GM18499 (cell line): ENCODE results near the gene ANKRD36.
"Not testable (repeated sequence)": the region's sequence is repeated elsewhere in the genome, so short reads cannot be mapped to it uniquely, and the experiment has no call there.

Experiments
- ATAC-seq: cut with Tn5 transposase; IDR thresholded peaks from one replicate; pipeline ENCODE4 v1.9.1; 2021; ENCODE audit warnings: moderate number of reproducible peaks; ENCODE audit not compliant: insufficient read depth, unreplicated experiment

Gene ANKRD36

DNA sequence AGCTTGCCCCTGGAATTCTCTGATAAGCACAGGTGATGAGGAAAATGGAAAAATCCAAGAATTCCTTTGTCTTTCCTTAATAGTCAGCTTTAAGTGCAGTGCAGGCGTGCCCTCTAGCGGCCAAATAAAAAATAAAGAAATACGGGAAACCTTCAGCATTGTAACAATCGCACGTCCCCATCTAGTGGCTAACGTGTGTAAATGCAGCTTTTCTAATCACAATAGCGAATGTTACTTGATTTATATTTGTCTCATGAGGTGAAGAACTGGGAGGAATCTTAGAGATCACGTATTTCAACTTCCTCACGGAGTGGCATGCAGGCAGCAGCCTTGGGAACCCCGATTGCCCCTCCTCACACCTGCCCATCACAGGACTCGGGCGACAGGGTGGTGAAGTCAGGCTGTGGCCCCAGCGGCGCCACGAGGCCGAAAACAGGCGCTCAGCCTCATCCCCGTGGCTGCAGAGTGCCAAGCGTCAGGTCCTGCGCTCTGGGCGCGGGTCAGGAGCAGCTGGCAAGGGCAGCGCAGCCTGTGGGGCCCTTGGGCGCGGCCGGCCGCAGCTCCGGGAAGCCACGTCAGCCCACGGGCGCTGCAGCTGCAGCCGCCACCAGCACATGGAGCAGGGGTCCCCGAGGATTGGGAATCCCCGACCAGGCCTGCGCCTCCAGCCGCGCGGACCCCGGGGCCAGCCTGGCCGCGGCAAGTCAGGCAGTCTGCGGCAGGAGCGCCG lies 468 bp upstream of the ANKRD36 start:
- not testable (repeated sequence) for ATAC-seq

DNA sequence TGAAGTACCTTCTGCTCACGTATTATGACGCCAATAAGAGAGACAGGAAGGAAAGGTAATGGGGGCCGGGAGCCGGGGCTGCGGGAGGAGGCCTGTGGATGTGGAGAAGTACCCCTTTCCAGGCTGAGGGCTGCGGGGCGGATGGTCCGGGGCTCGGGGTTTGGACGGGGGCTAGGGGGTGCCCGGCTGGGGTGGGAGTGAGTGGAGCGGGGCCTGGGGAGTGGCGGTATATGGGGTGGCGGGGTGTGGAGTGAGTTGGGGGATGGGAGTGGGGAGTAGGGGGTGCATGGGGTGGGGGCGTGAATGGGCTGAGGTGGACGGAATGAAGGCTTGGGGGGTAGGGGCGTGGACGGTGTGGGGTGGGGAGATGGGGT lies 916 bp downstream of the ANKRD36 start:
- not testable (repeated sequence) for ATAC-seq

DNA sequence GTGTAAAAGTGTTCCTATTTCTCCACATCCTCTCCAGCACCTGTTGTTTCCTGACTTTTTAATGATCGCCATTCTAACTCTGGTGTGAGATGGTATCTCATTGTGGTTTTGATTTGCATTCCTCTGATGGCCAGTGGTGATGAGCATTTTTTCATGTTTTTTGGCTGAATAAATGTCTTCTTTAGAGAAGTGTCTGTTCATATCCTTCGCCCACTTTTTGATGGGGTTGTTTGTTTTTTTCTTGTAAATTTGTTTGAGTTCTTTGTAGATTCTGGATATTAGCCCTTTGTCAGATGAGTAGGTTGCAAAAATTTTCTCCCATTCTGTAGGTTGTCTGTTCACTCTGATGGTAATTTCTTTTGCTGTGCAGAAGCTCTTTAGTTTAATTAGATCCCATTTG lies 16.1 kb downstream of the ANKRD36 start:
- ATAC-seq, result not testable (repeated sequence)

DNA sequence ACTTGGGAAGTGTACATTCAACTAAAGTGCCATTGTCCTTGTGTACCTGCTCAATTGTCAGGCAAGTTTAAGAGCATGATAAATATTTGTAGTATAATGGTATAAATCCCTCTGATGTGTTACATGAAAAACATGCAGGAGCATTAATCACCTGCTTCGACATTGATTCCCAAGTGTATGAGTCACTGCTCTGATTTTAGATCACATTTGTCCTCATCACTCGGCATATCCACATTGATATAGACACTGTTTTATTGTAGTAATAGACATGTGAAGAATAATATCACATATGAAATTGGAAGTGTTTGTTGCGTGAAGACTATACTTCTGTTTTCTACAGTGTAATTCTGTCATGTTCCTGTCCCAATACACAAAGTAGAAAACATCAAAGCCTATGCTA lies 31.1 kb downstream of the ANKRD36 start:
- not testable (repeated sequence) for ATAC-seq

DNA sequence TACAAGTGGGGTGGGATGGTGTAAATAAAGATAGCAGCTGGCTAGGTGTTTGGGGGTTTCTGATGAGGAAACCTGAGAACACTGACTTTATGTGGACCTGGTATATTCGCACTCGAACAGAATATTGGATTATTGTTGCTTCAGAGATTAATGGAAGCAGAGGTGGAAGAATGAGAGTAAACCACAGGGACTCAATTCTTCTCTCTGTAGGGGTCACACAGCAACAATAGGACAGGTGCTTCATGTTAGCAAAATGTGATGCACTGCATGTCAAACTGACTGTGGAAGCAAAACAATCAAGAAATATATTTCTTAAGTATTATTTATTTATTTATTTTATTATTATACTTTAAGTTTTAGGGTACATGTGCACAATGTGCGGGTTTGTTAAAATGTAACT lies 53.6 kb downstream of the ANKRD36 start:
- ATAC-seq, result not testable (repeated sequence)

DNA sequence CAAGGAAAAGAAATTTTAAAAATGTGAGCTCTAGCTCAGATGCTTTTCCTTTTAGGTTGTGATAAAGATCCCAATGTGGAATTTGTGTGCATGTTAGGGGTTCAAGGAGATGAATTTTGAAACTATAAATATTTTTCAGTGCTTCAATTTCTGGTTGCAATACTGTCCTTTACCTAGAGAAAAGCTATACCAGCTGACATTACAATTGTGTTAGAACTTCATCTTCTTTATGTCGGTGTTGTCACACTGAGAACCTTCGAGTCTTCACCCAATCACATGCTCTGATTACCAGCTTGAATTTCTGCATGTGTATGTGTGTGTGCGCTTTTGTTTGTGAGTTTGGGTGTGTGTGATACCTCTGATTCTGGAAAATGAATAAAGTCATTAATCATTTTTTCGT lies 55.0 kb downstream of the ANKRD36 start:
- ATAC-seq, result not testable (repeated sequence)

DNA sequence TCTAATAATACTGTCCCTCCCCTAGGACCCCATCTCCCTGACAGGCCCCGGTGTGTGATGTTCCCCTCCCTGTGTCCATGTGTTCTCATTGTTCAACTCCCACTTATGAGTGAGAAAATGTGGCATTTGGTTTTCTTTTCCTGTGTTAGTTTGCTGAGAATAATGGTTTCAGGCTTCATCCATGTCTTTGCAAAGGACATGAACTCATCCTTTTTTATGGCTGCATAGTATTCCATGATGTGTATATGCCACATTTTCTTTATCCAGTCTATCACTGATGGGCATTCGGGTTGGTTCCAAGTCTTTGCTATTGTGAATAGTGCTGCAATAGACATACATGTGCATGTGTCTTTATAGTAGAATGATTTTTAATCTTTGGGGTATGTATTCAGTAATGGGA lies 55.6 kb downstream of the ANKRD36 start:
- not testable (repeated sequence) for ATAC-seq

DNA sequence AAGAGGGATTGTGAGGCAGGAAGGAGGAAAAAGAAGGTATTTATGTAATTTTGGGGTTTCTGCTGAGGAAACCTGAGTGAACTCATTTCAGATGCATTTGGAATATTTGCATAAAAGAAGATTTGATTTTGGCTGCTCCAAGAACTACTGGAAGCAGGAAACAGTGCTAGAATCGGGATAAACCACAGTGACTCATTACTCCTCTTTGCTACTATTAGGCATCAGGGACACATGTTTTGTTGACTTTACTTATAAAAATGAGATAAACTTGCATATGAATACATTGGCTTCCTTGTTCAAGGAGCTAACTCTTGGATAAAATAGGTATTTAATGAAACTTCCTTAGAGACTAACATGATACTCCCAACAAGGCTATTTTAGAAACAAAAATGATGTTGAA lies 67.4 kb downstream of the ANKRD36 start:
- not testable (repeated sequence) for ATAC-seq

DNA sequence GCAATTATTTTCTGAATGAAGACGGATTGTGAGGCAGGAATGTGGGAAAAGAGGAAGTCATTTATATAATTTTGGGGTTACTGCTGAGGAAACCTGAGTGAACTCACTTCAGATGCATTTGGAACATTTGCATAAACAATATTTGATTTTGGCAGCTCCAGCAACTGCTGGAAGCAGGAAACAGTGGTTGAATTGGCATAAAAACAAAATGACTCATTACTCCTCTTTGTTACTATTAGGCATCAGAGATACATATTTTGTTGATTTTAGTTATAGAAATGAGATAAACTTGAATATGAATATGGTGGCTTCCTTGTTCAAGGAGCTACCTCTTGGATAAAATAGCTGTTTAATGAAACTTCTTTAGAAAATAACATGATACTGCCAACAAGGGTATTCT lies 82.4 kb downstream of the ANKRD36 start:
- not testable (repeated sequence) for ATAC-seq

DNA sequence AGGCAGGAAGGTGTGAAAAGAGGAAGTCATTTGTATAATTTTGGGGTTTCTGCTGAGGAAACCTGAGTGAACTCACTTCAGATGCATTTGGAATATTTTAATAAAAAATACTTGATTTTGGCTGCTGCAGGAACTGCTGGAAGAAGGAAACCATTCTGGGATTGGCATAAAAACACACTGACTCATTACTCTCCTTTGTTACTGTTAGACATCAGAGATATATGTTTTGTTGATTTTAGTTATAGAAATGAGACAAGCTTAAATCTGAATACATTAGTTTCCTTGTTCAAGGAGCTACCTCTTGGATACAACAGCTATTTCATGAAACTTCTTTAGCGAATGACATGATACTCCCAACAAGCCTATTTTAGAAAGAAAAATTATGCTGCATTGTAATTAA lies 84.3 kb downstream of the ANKRD36 start:
- ATAC-seq, result not testable (repeated sequence)

DNA sequence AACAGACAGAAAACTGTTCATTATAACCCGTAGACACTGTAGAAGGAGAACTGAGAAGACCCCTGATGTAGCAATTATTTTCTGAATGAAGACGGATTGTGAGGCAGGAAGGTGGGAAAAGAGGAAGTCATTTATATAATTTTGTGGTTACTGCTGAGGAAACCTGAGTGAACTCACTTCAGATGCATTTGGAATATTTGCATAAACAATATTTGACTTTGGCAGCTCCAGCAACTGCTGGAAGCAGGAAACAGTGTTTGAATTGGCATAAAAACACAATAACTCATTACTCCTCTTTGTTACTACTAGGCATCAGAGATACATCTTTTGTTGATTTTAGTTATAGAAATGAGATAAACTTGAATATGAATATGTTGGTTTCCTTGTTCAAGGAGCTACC lies 87.9 kb downstream of the ANKRD36 start:
- not testable (repeated sequence) for ATAC-seq

DNA sequence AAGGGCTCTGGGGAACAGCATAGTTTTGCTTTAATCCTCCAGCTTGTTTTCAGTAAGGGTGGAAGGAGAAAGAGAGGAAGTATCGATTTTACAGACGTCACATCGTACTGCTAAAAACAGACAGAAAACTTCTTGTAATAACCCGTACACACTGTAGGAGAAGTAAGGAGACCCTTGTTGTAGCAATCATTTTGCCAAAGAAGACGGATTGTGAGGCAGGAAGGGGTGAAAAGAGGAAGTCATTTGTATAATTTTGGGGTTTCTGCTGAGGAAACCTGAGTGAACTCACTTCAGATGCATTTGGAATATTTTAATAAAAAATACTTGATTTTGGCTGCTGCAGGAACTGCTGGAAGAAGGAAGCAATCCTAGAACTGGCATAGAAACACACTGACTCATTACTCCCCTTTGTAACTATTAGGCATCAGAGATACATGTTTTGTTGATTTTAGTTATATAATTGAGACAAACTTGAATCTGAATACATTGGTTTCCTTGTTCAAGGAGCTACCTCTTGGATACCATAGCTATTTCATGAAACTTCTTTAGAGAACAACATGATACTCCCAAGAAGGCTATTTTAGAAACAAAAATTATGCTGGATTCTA lies 89.8 kb downstream of the ANKRD36 start:
- not testable (repeated sequence) for ATAC-seq

DNA sequence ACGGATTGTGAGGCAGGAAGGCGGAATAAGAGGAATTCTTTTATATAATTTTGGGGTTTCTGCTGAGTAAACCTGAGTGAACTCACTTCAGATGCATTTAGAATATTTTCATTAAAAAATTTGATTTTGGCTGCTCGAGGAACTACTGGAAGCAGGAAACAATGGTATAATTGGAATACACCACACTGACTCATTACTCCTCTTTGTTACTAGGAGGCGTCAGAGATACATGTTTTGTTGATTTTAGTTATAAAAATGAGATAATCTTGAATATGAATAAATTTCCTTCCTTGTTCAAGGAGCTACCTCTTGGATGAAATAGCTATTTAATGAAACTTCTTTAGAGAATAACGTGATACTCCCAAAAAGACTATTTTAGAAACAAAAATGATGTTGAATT lies 97.4 kb downstream of the ANKRD36 start:
- ATAC-seq, result no peak

DNA sequence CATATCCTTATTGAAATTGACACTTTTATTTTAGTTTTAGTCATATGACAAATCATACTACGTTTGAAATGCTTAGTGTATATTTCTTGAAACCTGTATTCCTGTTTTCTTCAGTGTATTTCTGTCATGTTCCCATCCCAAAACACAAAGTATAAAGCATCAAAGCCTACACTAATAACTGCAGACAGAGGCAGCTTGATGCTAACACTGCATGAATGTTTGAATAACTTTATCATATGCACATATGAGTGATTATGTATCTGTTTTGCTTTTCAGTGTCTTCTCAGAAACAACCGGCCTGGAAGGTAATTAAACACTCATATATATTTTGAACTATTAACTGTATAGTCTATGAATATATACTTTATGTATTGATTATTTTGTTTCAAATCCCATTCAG lies 102.1 kb downstream of the ANKRD36 start:
- not testable (repeated sequence) for ATAC-seq

DNA sequence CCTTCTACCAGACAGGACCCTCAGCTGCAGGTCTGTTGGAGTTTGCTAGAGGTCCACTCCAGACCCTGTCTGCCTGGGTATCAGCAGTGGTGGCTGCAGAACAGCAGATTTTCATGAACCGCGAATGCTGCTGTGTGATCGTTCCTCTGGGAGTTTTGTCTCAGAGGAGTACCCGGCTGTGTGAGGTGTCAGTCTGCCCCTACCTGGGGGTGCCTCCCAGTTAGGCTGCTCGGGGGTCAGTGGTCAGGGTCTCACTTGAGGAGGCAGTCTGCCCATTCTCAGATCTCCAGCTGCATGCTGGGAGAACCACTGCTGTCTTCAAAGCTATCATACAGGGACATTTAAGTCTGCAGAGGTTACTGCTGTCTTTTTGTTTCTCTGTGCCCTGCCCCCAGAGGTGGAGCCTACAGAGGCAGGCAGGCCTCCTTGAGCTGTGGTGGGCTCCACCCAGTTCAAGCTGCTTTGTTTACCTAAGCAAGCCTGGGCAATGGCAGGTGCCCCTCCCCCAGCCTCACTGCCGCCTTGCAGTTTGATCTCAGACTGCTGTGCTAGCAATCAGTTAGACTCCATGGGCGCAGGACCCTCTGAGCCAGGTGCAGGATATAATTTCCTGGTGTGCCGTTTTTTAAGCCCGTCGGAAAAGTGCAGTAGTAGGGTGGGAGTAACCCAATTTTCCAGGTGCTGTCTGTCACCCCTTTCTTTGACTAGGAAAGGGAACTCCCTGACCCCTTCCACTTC lies 118.1 kb downstream of the ANKRD36 start:
- not testable (repeated sequence) for ATAC-seq

DNA sequence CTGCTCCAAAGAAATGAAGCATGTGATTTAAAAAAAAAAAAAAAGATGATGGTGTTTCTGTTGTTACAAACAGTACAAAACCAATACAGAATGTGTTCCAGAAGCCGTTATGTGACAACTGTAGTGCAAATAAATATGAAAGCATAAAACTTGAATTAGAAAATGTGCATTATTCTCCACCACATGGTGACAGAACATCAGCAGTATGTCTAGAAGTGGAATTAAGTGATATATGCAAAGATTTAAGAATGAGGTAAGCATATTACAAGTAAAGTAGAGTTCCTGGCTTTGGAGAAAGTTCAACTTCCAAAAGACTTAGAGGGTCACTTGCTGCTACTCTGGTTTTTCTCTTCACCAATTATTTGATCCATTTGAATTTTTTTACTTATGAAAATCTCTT lies 120.0 kb downstream of the ANKRD36 start:
- not testable (repeated sequence) for ATAC-seq

DNA sequence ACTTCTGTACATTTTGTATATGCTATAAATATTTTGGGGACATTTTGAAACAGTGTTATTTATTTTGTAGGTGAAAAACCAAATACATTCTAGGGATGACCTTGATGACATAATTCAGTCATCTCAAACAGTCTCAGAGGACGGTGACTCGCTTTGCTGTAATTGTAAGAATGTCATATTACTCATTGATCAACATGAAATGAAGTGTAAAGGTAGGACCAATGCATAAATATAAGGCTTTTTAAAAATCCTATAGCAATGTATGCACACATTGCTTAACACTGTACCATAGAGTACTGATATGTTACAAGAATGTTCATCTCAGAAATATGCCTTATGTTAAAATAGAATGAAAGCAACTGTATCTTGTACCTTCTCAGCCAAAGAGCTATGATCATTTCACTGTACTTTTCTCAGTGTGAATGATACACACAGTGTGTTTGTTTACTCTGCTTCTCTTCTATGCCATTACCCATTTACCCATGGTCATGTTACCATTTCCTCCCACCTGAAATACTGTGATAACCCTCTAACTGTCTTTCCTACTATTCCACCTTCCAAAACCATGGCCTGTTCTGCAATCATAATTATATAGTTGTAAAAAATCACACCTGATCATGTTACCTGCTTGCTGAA lies 120.8 kb downstream of the ANKRD36 start:
- ATAC-seq, result not testable (repeated sequence)

DNA sequence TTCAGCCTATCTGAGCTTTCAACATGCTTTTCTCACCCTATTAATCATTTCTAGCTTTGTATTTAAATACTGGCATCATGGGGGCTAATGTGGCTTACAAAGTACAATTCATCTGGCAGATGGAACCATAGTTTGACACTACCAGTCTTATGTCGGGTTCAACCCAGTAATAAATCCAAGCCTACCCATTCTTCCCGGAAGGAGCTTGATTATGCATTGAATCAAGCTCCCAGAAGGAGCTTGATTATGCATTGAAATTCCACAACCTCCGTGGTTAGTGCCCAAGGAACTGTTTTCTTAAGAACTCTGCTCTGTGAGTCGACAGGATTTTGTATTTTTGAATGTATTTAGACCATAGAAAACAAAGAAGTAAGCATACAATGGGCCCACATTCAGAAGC lies 148.2 kb downstream of the ANKRD36 start:
- ATAC-seq, result not testable (repeated sequence)

DNA sequence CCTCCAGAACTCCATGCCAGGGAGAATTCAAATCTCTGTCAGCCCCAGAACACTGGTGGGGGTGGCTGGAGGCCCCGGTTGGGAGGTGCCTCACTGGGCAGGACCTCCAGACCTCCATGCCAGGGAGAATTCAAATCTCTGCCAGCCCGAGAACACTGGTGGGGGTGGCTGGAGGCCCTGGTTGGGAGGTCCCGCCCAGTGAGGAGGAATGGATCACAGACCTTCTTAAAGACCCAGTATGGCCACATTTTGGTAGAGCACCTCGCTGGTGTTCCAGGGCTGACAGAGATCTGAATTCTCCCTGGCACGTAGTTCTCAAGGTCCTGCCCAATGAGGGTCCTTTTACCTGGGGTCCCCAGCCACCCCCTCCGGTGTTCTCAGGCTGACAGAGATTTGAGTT lies 153.5 kb downstream of the ANKRD36 start:
- ATAC-seq, result not testable (repeated sequence)

DNA sequence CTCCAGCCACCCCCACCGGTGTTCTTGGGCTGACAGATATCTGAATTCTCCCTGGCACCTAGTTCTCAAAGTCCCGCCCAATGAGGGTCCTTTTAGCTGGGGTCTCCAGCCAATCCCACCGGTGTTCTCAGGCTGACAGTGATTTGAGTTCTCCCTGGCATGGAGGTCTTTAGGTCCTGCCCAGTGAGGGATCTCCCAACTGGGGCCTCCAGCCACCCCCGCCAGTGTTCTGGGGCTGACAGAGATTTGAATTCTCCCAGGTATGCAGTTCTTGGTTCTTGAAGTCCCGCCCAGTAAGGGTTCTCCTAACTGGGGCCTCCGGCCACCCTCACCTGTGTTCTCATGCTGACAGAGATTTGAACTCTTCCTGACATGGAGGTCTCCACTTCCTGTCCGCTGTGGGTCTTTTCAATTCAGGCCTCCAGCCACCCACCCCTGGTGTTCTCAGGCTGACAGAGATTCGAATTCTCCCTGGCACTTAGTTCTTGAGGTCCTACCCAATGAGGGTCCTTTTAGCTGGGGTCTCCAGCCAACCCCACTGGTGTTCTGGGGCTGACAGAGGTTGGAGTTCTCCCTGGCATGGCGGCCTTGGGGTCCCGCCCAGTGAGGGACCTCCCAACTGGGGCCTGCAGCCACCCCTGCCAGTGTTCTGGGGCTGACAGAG lies 154.6 kb downstream of the ANKRD36 start:
- ATAC-seq, result no peak
